ENCODE results near the gene ENTPD6.

ENTPD6 gene

GRCh38 chr20:25259358-25259757 lies 63.8 kb downstream of the ENTPD6 start:
- DNase-seq, result peak; percentile 2

- peak; percentile 2 for DNase-seq
Measured at GRCh38 chr20:25259788-25260254, 64.3 kb downstream of the ENTPD6 start.

GRCh38 chr20:25260770-25261437 lies 65.4 kb downstream of the ENTPD6 start:
- peak; percentile 12 for DNase-seq

- DNase-seq, result peak; percentile 6
Measured at GRCh38 chr20:25269057-25269832, 73.7 kb downstream of the ENTPD6 start.

GRCh38 chr20:25269833-25270170 lies 74.3 kb downstream of the ENTPD6 start:
- DNase-seq, result peak; percentile 4

- DNase-seq, result peak; percentile 4
Measured at GRCh38 chr20:25270829-25271251, 75.3 kb downstream of the ENTPD6 start.

GRCh38 chr20:25271486-25272222 lies 76.1 kb downstream of the ENTPD6 start:
- peak; percentile 3 for DNase-seq

GRCh38 chr20:25272223-25273000 lies 76.9 kb downstream of the ENTPD6 start:
- peak; percentile 3 for DNase-seq

- peak; percentile 15 for DNase-seq
Measured at GRCh38 chr20:25273046-25273445, 77.5 kb downstream of the ENTPD6 start.

- peak; percentile 1 for DNase-seq
Measured at GRCh38 chr20:25273541-25274358, 78.2 kb downstream of the ENTPD6 start.

GRCh38 chr20:25274481-25274880 lies 79.0 kb downstream of the ENTPD6 start:
- peak; percentile 8 for DNase-seq

- DNase-seq, result peak; percentile 6
Measured at GRCh38 chr20:25274891-25275812, 79.6 kb downstream of the ENTPD6 start.

- DNase-seq, result peak; percentile 6
Measured at GRCh38 chr20:25275813-25276532, 80.5 kb downstream of the ENTPD6 start.
